IPS DF 6.9 (cell line): ENCODE results near the gene KRT86.
A peak's percentile ranks its signal among the peaks of the same experiment; 100 is the strongest.
"Not testable (repeated sequence)": the region's sequence is repeated elsewhere in the genome, so short reads cannot be mapped to it uniquely, and the experiment has no call there.

ENCODE experiments used
- DNase-seq: peaks from one replicate; pipeline ENCODE4 v3.0.0-alpha.2; 2013; ENCODE audit warnings: low read depth, low spot score
- H3K27ac ChIP-seq: one replicate; pipeline ENCODE4 v1.5.1; 2013; ENCODE audit warnings: low read length, control low read depth
- H3K27me3 ChIP-seq: 2 replicates; pipeline ENCODE4 v1.6.1; 2013; ENCODE audit warnings: mild to moderate bottlenecking, low read length; ENCODE audit not compliant: control insufficient read depth, insufficient read depth
- H3K36me3 ChIP-seq: 2 replicates; pipeline ENCODE4 v1.6.1; 2013; ENCODE audit warnings: low read length; ENCODE audit not compliant: control insufficient read depth, insufficient read depth
- H3K4me1 ChIP-seq: 2 replicates; pipeline ENCODE4 v1.6.1; 2013; ENCODE audit warnings: low read length; ENCODE audit not compliant: control insufficient read depth, insufficient read depth
- H3K4me3 ChIP-seq: 2 replicates; pipeline ENCODE4 v1.5.1; 2013; ENCODE audit warnings: mild to moderate bottlenecking, low read length
- H3K9me3 ChIP-seq: 2 replicates; pipeline ENCODE4 v1.6.1; 2013; ENCODE audit warnings: low read length, inconsistent platforms; ENCODE audit not compliant: control insufficient read depth, insufficient read depth
- WGBS: extraction: QIAGEN DNeasy Blood & Tissue Kit; methylation state at CpG from one replicate; pipeline ENCODE4 v1.1.7; 2013; ENCODE audit warnings: mixed read lengths, missing lambda C conversion rate; ENCODE audit not compliant: insufficient read length, insufficient coverage; 5-methylcytosine and 5-hydroxymethylcytosine counted together

The KRT86 gene

GRCh38 chr12:52296572-52297215 lies 22.2 kb downstream of the KRT86 start:
- H3K4me3 ChIP-seq = no peak overlapping the region
- no peaks in the 10 kb centered on the region for H3K4me1 ChIP-seq
- DNase-seq = no peak
- H3K36me3 ChIP-seq = no peaks in the 10 kb centered on the region
- no peaks in the 10 kb centered on the region for H3K27me3 ChIP-seq
- H3K27ac ChIP-seq = no peak overlapping the region
- no CpG with 5 or more reads among the region's 5 CpGs for WGBS
- H3K9me3 ChIP-seq = no peaks in the 10 kb centered on the region

- Histone ChIP-seq H3K27ac (no peak overlapping the region), H3K4me1 (no peaks in the 10 kb centered on the region), H3K27me3 (no peaks in the 10 kb centered on the region), H3K36me3 (no peaks in the 10 kb centered on the region), H3K9me3 (no peaks in the 10 kb centered on the region), H3K4me3 (no peak overlapping the region)
- DNase-seq = no peak
- no CpG with 5 or more reads among the region's 4 CpGs for WGBS
These were observed 24.3 kb downstream of the KRT86 start for GRCh38 chr12:52298677-52299190.

GRCh38 chr12:52300796-52301691 lies 26.6 kb downstream of the KRT86 start:
- Histone ChIP-seq H3K36me3 (no peaks in the 10 kb centered on the region), H3K27ac (no peak overlapping the region), H3K9me3 (no peaks in the 10 kb centered on the region), H3K27me3 (no peaks in the 10 kb centered on the region), H3K4me1 (peaks cover 1% of the 10 kb centered on the region; the same call in 1 of the 2 replicates), H3K4me3 (no peak overlapping the region)
- no peak for DNase-seq
- WGBS = no CpG with 5 or more reads among the region's 14 CpGs

- not testable (repeated sequence) for H3K27me3 ChIP-seq, H3K36me3 ChIP-seq, H3K4me1 ChIP-seq, DNase-seq, H3K27ac ChIP-seq, H3K4me3 ChIP-seq, H3K9me3 ChIP-seq
- WGBS = no CpG with 5 or more reads among the region's 31 CpGs
These were observed 27.3 kb downstream of the KRT86 start for GRCh38 chr12:52301721-52302120.

- no CpG with 5 or more reads among the region's 5 CpGs for WGBS
- not testable (repeated sequence) for DNase-seq
These were observed 27.9 kb downstream of the KRT86 start for GRCh38 chr12:52302242-52302914.

GRCh38 chr12:52304941-52305411 lies 30.5 kb downstream of the KRT86 start:
- not testable (repeated sequence) for H3K4me3 ChIP-seq, DNase-seq, H3K9me3 ChIP-seq, H3K36me3 ChIP-seq, H3K27ac ChIP-seq, H3K4me1 ChIP-seq
- peaks cover 20% of the 10 kb centered on the region for H3K27me3 ChIP-seq
- WGBS = no CpG with 5 or more reads among the region's 15 CpGs

More at GRCh38 chr12:52302242-52302914, 27.9 kb downstream of the KRT86 start:
- not testable (repeated sequence) for H3K27me3 ChIP-seq, H3K4me1 ChIP-seq, H3K27ac ChIP-seq, H3K4me3 ChIP-seq, H3K36me3 ChIP-seq, H3K9me3 ChIP-seq

- Histone ChIP-seq H3K4me3 (no peak overlapping the region), H3K27me3 (peaks cover 20% of the 10 kb centered on the region)
- WGBS = no CpG with 5 or more reads among the region's 11 CpGs
These were observed 31.7 kb downstream of the KRT86 start for GRCh38 chr12:52305921-52306705.

GRCh38 chr12:52306731-52307130 lies 32.3 kb downstream of the KRT86 start:
- no peaks in the 10 kb centered on the region for H3K36me3 ChIP-seq
- no CpG with 5 or more reads among the region's 2 CpGs for WGBS
- peaks cover 20% of the 10 kb centered on the region for H3K27me3 ChIP-seq
- no peak for DNase-seq
- no peak overlapping the region for H3K4me3 ChIP-seq
- no peak overlapping the region for H3K27ac ChIP-seq
- H3K4me1 ChIP-seq = peaks cover 1% of the 10 kb centered on the region
- no peaks in the 10 kb centered on the region for H3K9me3 ChIP-seq

More at GRCh38 chr12:52305921-52306705, 31.7 kb downstream of the KRT86 start:
- H3K36me3 ChIP-seq = no peaks in the 10 kb centered on the region
- DNase-seq = no peak
- no peak overlapping the region for H3K27ac ChIP-seq
- H3K4me1 ChIP-seq = peaks cover 1% of the 10 kb centered on the region
- no peaks in the 10 kb centered on the region for H3K9me3 ChIP-seq

GRCh38 chr12:52307836-52308805 lies 33.7 kb downstream of the KRT86 start:
- no peak for DNase-seq
- Histone ChIP-seq H3K4me1 (peaks cover 1% of the 10 kb centered on the region), H3K9me3 (no peaks in the 10 kb centered on the region), H3K4me3 (peak overlapping the region; percentile 41; the same call in 1 of the 2 replicates), H3K27ac (no peak overlapping the region), H3K36me3 (no peaks in the 10 kb centered on the region), H3K27me3 (peaks cover 20% of the 10 kb centered on the region)
- WGBS = no CpG with 5 or more reads among the region's 71 CpGs
